NCI-H2196 treated with DMSO at 0.1 percent for 48 hours (cell line): ENCODE measurements around the gene PPP1R1B.
"Not testable (repeated sequence)": the region's sequence is repeated elsewhere in the genome, so short reads cannot be mapped to it uniquely, and the experiment has no call there.

Experiments
- DNase-seq: peaks from one replicate; lab custom pipeline; 2025; ENCODE audit not compliant: unreplicated experiment; lab: John Stamatoyannopoulos, UW

PPP1R1B gene

DNA sequence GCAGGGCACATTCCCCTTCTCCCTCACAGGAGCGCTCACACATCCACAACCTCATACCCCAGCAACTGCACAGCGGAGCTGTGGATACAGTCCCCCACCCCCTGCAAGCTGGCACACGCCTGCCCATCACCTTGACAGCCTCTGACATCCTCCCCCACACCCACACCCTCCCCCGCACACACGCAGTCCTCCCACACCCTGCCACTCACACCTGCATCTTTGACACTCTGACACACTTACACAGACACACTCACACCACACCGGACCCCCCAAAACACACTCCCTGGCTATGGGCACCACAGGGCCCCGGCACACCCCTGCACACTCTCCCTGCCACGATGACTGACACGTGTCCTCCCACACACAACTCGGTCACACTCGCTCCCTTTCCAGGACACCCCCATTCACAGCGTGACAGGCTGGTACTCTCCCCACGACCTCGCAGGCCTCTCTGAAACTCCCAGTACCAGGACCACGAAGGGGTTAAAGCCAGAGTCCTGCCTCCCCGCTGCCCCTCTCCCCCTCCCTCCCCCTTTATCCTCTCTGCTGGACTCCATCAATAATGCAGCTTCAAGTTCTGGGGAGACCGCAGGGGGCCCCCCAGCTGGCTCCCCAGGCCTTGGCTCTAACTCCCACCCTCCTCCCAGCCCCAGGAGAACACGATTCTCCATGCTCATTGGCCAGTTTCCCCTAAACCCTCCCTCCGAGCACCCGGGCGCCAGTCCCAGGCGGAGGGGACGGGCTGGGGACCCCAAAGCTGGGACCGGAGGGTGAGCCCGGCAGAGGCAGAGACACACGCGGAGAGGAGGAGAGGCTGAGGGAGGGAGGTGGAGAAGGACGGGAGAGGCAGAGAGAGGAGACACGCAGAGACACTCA lies at the start of gene PPP1R1B:
PPP1R1B (plus strand) TSS at position 782 of the 876 bp plus-strand sequence. CDS start 441 bp downstream, outside the sequence.
- no peak for DNase-seq

DNA sequence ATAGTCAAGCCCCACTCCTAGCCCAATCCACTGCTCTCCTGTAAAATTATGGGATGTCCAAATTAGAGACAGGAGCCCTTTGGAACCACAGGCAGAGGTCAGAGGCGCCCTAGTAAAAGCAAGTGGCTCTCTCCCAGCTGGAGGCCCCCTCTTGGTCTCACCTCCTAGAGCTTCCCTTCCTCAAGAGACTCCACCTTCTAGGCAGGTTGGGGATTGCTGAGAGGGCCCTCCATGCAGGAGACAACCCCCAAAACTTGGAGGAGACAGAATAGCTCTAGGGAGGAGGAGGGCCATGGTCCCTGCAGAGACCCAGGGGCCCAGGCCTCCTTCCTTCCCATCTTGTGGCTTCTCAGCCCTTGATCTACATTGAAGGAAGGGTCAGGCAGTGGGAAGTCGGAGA lies 48.5 kb upstream of the PPP1R1B start:
- DNase-seq, result no peak

DNA sequence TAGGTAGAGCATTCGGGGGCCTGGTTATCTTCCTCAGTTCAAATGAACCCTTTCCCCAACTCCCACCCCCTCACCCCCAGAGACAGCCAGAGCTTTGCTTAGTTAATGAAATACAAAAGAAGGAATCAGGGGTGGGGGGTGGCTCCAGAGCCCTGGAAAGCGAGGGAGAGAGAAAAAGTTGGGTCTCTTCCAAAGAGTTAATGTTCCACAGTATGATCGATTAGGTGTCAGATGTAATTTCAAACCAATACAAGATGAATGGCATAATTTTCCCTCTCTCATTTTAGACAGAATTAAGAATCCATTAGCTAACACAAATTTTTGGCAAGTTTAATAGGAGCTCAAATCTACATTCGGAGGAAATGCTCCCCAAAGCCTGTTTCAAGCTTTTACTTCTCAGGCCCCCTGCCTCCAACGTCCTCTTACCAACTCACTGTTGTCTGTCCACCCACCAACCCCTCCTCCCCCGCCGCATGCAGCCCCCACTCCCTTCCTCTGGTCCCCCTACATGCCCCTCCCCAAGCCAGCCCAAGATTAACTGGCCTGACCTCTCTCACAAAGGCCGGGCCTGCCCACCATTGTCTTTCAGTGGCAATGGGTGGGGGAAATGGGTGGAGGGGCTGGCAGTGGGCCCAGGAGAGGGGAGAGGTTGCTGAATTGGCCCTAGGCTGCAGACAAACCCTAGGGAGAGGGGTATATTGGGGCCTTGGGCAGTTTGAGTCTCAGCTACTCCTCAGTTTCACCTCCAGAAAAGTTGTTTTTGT lies 47.3 kb upstream of the PPP1R1B start:
- DNase-seq, result no peak

DNA sequence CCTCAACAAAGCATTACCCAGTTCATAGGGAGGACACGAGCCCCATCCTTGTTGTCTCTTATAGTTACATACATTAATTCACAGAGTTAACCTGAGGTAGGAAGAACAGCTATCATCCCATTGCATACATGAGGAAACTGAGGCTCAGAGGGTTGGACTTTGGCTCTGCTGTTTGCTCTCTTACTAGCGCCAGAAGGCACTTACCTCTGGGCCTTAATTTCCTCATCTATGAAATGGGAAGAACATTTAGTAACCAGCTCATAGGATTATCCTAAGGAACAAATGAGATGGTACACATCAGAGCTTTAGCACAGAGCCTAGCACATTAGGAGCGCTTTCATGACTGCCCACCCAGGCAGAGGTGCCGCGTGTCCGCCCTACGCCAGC lies 46.7 kb upstream of the PPP1R1B start:
- no peak for DNase-seq

DNA sequence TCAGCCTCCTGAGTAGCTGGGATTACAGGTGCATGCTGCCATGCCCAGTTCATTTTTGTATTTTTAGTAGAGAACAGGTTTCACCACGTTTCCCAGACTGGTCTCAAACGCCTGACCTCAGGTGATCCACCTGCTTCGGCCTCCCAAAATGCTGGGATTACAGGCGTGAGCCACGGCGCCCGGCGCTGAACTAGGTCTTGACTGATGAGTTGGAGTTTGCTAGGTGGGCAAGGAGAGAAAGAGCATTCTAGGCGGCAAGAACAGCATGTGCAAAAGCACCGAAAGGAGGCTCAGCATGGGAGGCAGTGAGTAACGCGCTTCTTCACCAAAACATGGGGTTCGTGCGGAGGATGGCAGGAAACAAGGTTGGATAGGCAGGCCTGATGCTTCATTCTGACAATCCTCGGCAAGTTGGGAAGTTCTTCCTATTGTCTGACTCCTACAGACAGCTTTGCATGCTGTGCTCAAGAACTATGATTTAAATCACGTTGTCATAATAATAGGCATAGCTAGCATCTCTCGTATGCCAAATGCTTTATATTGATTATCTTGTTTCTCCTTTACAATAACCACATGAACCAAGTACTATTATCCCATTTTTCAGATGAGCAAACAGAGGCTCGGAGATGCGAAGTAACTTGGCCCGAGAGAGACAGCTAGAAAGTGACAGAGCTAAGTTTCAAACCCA lies 45.5 kb upstream of the PPP1R1B start:
- no peak for DNase-seq

DNA sequence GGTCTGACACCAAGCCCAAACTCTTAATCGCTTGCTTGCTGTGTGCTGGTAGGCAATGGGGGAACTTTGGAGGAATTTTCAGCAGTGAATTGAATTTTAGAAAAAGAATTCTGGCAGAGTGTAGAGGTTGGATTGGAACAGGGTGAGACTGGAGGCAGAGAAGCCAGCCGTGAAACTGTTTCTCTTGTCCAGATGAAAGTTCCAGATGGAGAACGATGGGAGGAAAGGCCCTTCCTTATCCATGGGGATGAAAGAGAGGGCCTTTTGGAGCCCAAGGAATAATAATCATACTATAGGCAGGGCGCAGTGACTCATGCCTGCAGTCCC lies 45.0 kb upstream of the PPP1R1B start:
- no peak for DNase-seq

DNA sequence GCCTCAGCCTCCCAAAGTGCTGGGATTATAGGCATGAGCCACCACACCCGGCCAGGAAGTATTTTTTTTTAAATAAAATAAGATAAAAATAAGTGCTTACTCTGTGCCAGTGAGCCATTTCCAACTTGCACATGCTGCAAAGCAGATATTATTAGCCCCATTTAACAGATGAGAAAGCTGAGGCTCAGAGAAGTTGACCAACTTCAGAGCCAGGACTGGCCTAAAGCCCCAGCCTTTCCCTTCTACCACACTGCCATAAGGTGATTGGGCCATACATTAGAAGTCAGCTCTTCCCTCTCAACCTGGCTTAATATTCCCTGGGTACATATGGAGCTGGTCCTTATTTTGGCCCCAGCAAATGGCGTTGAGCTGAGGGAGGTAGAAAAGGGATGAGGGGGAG lies 44.1 kb upstream of the PPP1R1B start:
- DNase-seq, result no peak

DNA sequence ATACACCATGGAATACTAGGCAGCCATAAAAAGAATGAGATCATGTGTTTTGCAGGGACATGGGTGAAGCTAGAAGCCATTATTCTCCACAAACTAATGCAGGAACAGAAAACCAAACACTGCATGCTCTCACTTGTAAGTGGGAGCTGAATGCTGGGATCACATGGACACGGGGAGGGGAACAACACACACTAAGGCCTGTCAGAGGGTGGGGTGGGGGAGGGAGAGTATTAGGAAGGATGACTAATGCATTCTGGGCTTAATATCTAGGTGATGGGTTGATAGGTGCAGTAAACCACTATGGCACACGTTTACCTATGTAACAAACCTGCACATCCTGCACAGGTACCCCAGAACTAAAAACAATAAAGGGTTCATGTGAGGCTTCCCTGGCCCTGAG lies 36.6 kb upstream of the PPP1R1B start:
- not testable (repeated sequence) for DNase-seq

DNA sequence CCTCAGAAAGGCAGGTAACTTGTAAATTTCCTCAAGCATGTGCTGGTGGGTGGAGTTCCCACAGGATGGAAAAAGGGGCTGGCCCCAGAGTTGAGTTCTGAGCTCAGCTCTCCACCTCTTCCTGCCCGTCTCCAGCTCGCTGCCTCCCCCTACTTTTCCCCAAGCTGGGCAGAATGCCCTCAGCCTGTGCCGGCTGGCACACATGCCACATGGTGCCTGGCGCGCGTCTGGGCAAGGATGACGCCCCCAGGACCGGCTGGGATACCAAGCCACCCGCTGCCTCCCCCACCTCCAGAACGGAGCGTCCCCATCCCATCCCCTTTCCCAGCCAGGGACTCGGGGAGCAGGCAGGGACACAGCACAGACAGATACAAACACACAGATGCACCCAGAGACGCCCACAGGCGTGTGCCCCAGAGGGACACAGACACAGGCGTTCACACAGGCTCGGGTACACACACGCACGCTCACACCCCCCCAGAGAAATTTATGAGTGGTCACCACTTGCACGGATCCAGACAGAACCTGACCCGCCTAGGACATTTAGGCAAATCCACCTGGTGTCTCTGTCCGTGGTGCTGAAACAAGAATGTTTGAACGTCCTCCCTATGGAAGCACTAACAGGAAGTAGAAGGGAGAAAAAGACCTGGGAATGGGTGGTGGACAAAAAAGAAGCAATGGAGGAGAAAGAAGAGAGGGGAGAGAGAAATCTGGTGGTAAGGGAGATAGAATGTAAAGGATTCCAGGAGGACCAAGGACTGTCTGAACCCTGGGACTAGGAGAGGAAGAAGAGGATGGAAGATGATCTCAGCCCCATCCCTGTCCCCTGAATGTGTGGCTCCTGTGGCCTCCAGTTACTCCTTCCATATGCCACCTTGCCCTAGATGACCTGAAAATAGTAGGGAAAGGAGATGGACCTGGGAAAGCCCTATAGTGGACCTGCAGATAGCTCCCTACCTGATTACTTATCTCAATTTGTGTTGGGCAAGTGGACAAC lies 34.5 kb upstream of the PPP1R1B start:
- DNase-seq, result no peak

DNA sequence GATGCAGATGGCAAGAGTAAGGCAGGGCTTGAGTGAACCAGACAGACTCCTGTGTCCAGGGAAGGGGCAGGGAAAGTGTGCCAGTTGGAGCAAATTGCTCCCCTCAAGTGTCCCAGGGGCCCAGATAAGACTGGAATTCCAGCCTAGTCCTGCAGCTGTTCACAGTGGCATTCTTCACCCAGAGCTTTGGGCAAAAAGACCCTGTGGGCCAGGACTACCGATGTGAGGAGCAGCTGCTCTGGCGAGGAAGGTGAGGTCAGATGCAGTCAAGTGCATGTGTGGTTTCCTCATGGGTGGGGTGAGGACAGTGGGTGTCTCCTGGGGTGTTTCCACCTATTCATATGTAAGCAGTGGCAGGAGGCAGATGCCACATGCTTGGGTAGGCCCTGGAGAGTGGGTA lies 33.4 kb upstream of the PPP1R1B start:
- no peak for DNase-seq

DNA sequence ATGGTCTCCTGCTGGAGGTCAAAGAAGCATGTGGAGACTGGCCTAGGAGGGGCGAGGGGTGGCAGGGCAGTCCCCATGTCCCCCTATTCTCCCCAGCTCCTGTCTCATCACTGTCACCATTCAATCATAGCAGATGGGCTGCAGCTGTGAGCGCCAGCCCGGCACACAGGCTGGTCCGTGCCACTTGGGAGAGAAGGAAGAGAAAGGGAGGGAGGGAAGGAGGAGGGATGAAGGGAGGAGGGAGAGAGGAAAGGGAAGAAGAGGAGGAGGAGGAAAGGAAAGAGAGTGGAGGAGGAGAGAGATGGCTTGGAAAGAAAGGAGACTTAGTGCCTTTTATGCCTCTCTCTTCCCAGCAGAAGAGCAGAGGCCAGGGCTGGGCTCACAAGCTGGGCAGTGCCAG lies 31.5 kb upstream of the PPP1R1B start:
- DNase-seq, result no peak

DNA sequence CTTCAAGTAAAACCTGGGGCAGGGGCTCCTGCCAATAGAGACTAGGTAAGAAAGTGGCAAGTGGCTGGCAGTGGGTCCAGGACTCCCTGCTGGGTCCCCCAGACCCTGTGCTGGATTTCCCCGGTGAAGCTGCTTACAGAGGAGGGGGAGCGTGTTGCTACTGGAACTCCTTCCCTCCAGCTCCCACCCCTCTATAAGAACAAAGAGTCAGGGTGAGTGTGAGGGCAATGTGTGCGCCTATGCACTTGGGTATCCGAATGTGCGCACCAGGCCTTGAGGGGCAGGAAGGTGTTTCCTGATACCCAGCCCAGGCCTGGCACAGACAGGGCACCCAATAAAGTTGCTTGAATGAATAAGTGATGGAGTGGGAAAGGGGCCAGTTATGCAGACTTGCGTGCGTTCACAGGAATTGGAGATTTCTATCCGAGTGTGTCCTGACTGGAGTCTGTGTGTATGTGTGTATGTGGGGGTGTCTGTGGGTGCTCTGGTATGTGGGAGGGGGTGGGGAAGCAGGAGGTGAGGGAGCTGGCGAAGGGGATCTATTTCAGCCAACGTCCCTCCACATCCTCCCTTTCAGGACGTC lies 30.7 kb upstream of the PPP1R1B start:
- DNase-seq, result no peak

DNA sequence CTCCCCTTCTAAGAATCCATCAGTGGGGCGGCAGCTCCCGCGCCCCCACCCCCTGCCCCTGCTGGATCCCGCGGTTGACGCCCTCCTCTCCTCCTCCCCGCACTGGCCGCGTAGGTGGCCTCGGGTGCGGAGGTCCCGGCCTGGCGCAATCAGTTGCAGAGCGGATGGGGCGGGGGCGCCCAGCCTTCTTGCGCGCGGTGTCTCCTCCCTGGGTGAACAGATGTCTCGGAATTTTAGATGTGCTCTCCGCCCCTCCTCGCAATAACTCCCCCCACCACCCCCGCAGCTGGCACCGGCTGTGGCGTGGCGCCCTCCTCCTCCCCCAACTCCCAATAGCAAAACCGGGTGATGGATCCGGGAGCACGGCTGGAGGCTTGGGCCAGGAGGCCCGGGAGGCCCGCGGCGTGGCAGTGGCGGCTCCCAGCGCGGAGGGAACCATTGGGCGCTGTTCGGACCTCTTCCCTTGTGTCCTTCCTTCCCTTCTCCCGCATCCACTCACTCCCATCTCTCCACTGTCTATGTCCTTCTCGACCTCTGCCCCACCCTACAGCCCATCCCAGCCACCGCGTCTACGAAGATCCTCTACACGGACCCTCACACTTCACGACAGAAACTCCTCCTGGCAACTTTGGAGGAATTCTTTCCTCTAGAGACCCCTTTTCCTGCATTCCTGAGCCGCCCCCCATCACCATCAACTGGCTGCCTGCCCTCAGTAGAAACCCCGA lies 30.0 kb upstream of the PPP1R1B start:
- DNase-seq, result no peak

DNA sequence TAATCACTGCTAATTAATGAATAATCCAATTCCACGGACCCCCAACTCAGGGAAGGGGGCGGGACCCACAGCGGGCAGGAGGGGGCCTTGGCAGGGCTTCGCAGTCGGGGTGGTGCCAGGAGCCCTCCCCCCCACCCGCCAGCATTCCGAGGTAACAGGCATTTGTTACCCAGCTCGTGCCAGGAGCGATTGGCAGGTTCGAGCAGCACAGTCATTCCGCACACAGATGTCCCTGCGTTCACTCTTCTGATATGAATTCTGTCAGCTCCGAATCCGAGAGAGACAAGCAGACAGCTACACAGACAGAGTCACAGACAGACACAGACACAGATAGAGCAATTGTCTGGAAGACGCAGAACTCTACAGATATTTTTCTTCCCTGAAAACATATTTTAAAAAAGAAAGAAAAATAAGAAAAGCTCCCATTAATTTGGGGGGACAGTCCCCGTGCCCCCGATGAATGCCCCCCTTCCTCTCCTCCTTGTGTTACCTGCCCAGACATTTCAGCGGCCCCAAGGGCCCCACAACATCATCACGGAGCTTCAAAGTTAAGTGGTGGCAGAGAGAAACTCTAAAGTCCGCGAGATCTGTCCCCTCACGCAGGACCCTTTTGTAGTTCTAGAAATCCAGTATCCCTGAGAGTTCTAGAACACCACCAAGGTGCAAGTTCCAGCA lies 29.2 kb upstream of the PPP1R1B start:
- no peak for DNase-seq

DNA sequence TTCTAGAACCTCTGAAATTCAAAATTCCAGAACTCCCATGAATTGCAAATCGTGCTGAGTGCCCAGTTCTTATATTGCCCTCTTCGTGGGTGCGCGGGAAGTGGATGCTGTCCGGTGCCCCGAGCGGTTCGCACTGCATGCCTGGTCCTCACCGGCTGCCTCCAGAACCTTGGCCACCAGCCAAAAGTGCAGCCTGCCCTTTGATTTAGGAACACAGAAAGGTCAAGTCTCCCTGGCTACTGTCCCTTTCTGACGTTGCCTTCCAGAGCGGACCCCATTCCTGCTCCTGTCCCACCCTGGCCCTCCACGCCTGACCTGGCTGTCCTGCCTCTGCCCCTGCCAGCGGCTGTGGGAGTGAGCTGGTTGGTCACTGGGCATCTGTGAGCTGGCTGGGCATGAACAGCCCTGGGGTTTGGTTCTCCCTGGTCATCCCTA lies 28.7 kb upstream of the PPP1R1B start:
- DNase-seq, result no peak

DNA sequence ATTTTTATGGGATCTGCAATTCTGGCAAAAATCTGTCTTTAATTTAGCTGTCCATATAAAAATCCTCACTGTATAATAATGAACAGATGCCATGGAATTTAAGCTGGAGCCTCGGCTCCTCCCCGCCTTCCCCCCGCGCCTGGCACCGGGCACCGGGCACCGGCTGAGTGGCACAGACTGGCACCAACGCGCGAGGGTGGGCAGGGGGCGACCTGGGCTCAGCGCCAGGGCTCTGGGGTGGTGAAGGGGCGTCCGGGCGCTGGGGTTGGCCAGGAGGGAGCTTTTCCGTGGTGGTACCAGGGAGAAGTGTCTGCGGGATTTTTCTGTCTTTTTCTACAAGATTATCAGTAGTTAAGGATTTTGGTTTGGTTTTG lies 28.1 kb upstream of the PPP1R1B start:
- no peak for DNase-seq

DNA sequence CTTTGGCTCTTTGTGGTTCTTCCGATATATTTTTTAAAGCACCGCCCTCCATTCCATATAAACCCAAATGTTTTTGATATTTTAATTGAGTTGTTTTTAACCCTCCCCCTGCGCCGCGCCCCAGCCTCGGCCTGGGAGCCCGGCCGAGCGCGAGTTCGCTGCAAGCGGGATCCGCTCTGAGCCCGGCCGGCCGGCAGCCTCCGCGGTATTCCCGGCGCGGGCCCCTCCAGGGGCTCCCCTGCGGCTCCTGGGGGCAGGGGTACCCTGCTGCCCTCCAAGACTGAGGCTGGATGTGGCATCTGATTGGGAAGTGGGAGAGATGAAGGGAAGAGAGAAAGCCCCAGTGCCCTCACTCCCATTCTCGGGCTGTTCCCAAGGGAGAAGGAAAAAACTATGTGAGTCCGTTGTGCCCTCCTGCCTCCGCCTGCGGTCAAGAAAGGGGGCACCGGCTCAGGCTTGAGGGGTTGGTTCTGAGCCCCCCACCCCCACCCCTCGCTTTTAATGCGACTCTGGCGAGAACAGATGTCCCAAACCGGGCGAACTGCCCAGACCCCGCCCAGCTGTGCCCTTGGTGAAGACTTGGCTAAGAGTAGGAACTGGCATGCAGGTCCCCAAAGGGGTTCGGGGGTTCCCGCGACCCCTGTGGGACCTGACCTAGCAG lies 27.6 kb upstream of the PPP1R1B start:
- no peak for DNase-seq

DNA sequence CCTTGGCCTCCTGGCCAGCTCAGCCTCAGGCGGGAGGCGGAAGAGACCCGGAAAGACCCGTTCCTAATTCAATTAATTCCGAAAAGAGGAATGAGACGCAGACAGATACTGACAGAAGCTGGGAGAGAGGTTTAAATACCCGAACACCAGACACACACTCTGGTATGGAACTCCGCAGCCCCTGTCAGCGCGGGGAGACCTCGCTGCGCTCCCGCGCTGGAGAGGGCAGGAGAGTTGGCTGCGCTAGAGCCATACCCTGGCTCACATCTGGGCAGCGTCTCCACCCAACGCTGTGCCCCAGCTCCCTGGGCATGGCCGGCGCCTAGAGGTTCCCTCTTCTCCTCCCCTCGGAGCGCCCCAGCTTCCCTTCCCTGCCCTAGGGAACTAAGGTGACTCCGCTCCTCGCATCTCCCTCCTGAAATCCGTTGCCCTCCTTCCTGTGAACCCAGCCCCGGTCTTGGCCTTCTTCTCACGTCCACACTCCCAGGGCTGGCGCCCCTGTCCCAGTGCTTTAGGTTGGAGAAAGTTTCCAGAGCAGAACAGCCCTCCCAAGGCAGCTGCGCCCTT lies 27.0 kb upstream of the PPP1R1B start:
- no peak for DNase-seq
